ENCODE data around the gene GFAP.

GFAP gene

GRCh38 chr17:44905006-44906000, 10.0 kb downstream of the GFAP start:
- CTCF ChIA-PET, result interaction anchor here (1.3 to 1.4 kb wide), 3 partner anchors 27 to 230 kb away, joined by 3 read pairs; partner anchors contain the start of gene ACBD4
- DNase-seq, result no peak
- Mint-ChIP-seq H3K4me3 (no peak overlapping the region), H3K36me3 (no peaks in the 10 kb centered on the region), H3K27ac (no peak overlapping the region), H3K9me3 (no peaks in the 10 kb centered on the region), H3K4me1 (peaks cover 2% of the 10 kb centered on the region), H3K27me3 (peaks cover 63% of the 10 kb centered on the region)

GRCh38 chr17:44904001-44904984, 11.0 kb downstream of the GFAP start:
- no peak overlapping the region for H3K4me3 Mint-ChIP-seq
- H3K9me3 Mint-ChIP-seq, result no peaks in the 10 kb centered on the region
- CTCF ChIA-PET, result interaction anchor here (0.9 to 1.4 kb wide), 5 partner anchors 26 to 231 kb away, joined by 3 to 5 read pairs (median 3); partner anchors contain the start of gene ACBD4
- DNase-seq, result peak; percentile 12
- no peak overlapping the region for H3K27ac Mint-ChIP-seq
- peaks cover 64% of the 10 kb centered on the region for H3K27me3 Mint-ChIP-seq
- no peaks in the 10 kb centered on the region for H3K36me3 Mint-ChIP-seq
- H3K4me1 Mint-ChIP-seq, result peaks cover 12% of the 10 kb centered on the region

- Mint-ChIP-seq H3K4me1 (peaks cover 21% of the 10 kb centered on the region), H3K36me3 (peaks cover 3% of the 10 kb centered on the region), H3K9me3 (no peaks in the 10 kb centered on the region), H3K27me3 (peaks cover 58% of the 10 kb centered on the region), H3K4me3 (no peak overlapping the region), H3K27ac (no peak overlapping the region)
- DNase-seq, result peak; percentile 10
- CTCF ChIA-PET, result interaction anchor here (0.9 to 1.5 kb wide), 3 partner anchors 10 to 232 kb away, joined by 3 to 5 read pairs (median 4); partner anchors contain the start of gene ACBD4
Measured at GRCh38 chr17:44903012-44903685, 12.2 kb downstream of the GFAP start.

- Mint-ChIP-seq H3K4me1 (peaks cover 25% of the 10 kb centered on the region), H3K9me3 (no peaks in the 10 kb centered on the region), H3K36me3 (peaks cover 3% of the 10 kb centered on the region), H3K27me3 (peaks cover 52% of the 10 kb centered on the region), H3K4me3 (no peak overlapping the region), H3K27ac (no peak overlapping the region)
- CTCF ChIA-PET, result interaction anchor here (1.3 to 1.5 kb wide), 2 partner anchors 11 to 120 kb away, joined by 4 read pairs; no protein-coding TSS in a partner anchor
- no peak for DNase-seq
Measured at GRCh38 chr17:44902135-44902760, 13.1 kb downstream of the GFAP start.

- Mint-ChIP-seq H3K27me3 (peaks cover 45% of the 10 kb centered on the region), H3K4me3 (no peak overlapping the region)
Measured at GRCh38 chr17:44901411-44901921, 13.8 kb downstream of the GFAP start.

GRCh38 chr17:44900894-44901293, 14.4 kb downstream of the GFAP start:
- CTCF ChIA-PET, result interaction anchor here (1.0 to 1.3 kb wide), 2 partner anchors 10 to 121 kb away, joined by 3 to 4 read pairs; no protein-coding TSS in a partner anchor
- Mint-ChIP-seq H3K4me3 (no peak overlapping the region), H3K9me3 (no peaks in the 10 kb centered on the region), H3K4me1 (peaks cover 30% of the 10 kb centered on the region), H3K27ac (peak overlapping the region; percentile 28), H3K27me3 (peaks cover 40% of the 10 kb centered on the region), H3K36me3 (peaks cover 5% of the 10 kb centered on the region)
- no peak for DNase-seq

More at GRCh38 chr17:44901411-44901921, 13.8 kb downstream of the GFAP start:
- CTCF ChIA-PET, result interaction anchor here (1.3 to 1.5 kb wide), 2 partner anchors 12 to 121 kb away, joined by 4 read pairs; no protein-coding TSS in a partner anchor
- Mint-ChIP-seq H3K36me3 (peaks cover 3% of the 10 kb centered on the region), H3K9me3 (no peaks in the 10 kb centered on the region), H3K4me1 (peaks cover 26% of the 10 kb centered on the region), H3K27ac (no peak overlapping the region)
- no peak for DNase-seq

GRCh38 chr17:44899074-44899782, 16.1 kb downstream of the GFAP start, which contains the start of gene EFTUD2:
Gene EFTUD2, minus strand, starts transcription at chr17:44899445. Its CDS starts 4,924 bp downstream, at chr17:44894521.
- Mint-ChIP-seq H3K27me3 (peaks cover 39% of the 10 kb centered on the region), H3K4me3 (peak within 1 kb of the TSS; percentile 93), H3K4me1 (peaks cover 33% of the 10 kb centered on the region), H3K36me3 (peaks cover 7% of the 10 kb centered on the region), H3K27ac (peak within 1 kb of the TSS; percentile 97), H3K9me3 (no peaks in the 10 kb centered on the region)
- peak; percentile 94 for DNase-seq
- CTCF ChIA-PET, result interaction anchor here (0.6 to 2.3 kb wide), 7 partner anchors 11 to 299 kb away, joined by 3 to 9 read pairs (median 4); partner anchors contain the start of gene ACBD4

- peaks cover 7% of the 10 kb centered on the region for H3K36me3 Mint-ChIP-seq
- H3K9me3 Mint-ChIP-seq, result no peaks in the 10 kb centered on the region
- no peak for DNase-seq
- peaks cover 39% of the 10 kb centered on the region for H3K27me3 Mint-ChIP-seq
- CTCF ChIA-PET, result interaction anchor here (1.1 to 2.3 kb wide), 6 partner anchors 10 to 299 kb away, joined by 3 to 9 read pairs (median 4); partner anchors contain the start of gene ACBD4
- peaks cover 33% of the 10 kb centered on the region for H3K4me1 Mint-ChIP-seq
- peak overlapping the region; percentile 97 for H3K27ac Mint-ChIP-seq
- H3K4me3 Mint-ChIP-seq, result peak overlapping the region; percentile 93
Measured at GRCh38 chr17:44898768-44899073, 16.6 kb downstream of the GFAP start.

GRCh38 chr17:44894642-44895041, 20.7 kb downstream of the GFAP start:
- CTCF ChIA-PET, result interaction anchor here (1.1 to 1.5 kb wide), 2 partner anchors 14 to 17 kb away, joined by 3 read pairs; no protein-coding TSS in a partner anchor
- Mint-ChIP-seq H3K27ac (no peak overlapping the region), H3K36me3 (peaks cover 12% of the 10 kb centered on the region), H3K27me3 (peaks cover 4% of the 10 kb centered on the region), H3K4me1 (peaks cover 27% of the 10 kb centered on the region), H3K4me3 (no peak overlapping the region), H3K9me3 (no peaks in the 10 kb centered on the region)
- DNase-seq, result no peak

GRCh38 chr17:44892250-44892649, 23.1 kb downstream of the GFAP start:
- H3K27me3 Mint-ChIP-seq, result no peaks in the 10 kb centered on the region
- no peak overlapping the region for H3K27ac Mint-ChIP-seq
- H3K9me3 Mint-ChIP-seq, result no peaks in the 10 kb centered on the region
- no peak overlapping the region for H3K4me3 Mint-ChIP-seq
- CTCF ChIA-PET, result interaction anchor here (0.6 kb wide), 1 partner anchor 14 kb away, joined by 3 read pairs; no protein-coding TSS in a partner anchor
- H3K4me1 Mint-ChIP-seq, result peaks cover 11% of the 10 kb centered on the region
- H3K36me3 Mint-ChIP-seq, result peaks cover 9% of the 10 kb centered on the region
- DNase-seq, result no peak

- Mint-ChIP-seq H3K27me3 (no peaks in the 10 kb centered on the region), H3K36me3 (peaks cover 19% of the 10 kb centered on the region), H3K9me3 (no peaks in the 10 kb centered on the region), H3K4me1 (peaks cover 3% of the 10 kb centered on the region), H3K4me3 (no peak overlapping the region), H3K27ac (no peak overlapping the region)
- DNase-seq, result no peak
- CTCF ChIA-PET, result interaction anchor here (1.1 to 1.5 kb wide), 2 partner anchors 9 to 12 kb away, joined by 4 read pairs; no protein-coding TSS in a partner anchor
Measured at GRCh38 chr17:44889003-44889402, 26.3 kb downstream of the GFAP start.
